NT2/D1 (cell line): ENCODE results near the gene RUBCN.
"Not testable (repeated sequence)": the region's sequence is repeated elsewhere in the genome, so short reads cannot be mapped to it uniquely, and the experiment has no call there.

Experiments
- SUZ12 ChIP-seq: IDR thresholded peaks from 2 replicates; pipeline ENCODE4 v1.6.1; 2011; ENCODE audit not compliant: insufficient read length, insufficient read depth; ENCODE audit errors: extremely low read depth
- YY1 ChIP-seq: IDR thresholded peaks from 2 replicates; pipeline ENCODE4 v1.6.1; 2011; ENCODE audit not compliant: insufficient read length, insufficient read depth
- ZNF274 ChIP-seq: IDR thresholded peaks from 2 replicates; pipeline ENCODE4 v1.6.1; 2011; ENCODE audit warnings: mild to moderate bottlenecking, low read depth, low read length

GRCh38 chr3:197730770-197731169, 5.9 kb downstream of the RUBCN start:
- not testable (repeated sequence) for TF ChIP-seq YY1, ZNF274, SUZ12
